CD4-positive, alpha-beta T cell treated with Interferon gamma for 1 hour (primary cell): ENCODE results near the gene SOX6.

Source experiments
- DNase-seq: peaks from one replicate; pipeline ENCODE4 v3.0.0-alpha.2; 2020

SOX6 gene

GRCh38 chr11:16028419-16028818, 327.9 kb downstream of the SOX6 start:
- no peak for DNase-seq

GRCh38 chr11:16027621-16028020, 328.7 kb downstream of the SOX6 start:
- DNase-seq = no peak

- no peak for DNase-seq
Observed at GRCh38 chr11:16026849-16027248, 329.5 kb downstream of the SOX6 start.

- DNase-seq = no peak
Observed at GRCh38 chr11:16018931-16019330, 337.4 kb downstream of the SOX6 start.

- DNase-seq = no peak
Observed at GRCh38 chr11:16016468-16016829, 339.9 kb downstream of the SOX6 start.

GRCh38 chr11:16015741-16016467, 340.4 kb downstream of the SOX6 start:
- DNase-seq = no peak

GRCh38 chr11:16013649-16014275, 342.6 kb downstream of the SOX6 start:
- DNase-seq = no peak

- no peak for DNase-seq
Observed at GRCh38 chr11:16013242-16013641, 343.1 kb downstream of the SOX6 start.

- no peak for DNase-seq
Observed at GRCh38 chr11:16012125-16012751, 344.1 kb downstream of the SOX6 start.

- DNase-seq = no peak
Observed at GRCh38 chr11:16011396-16011795, 344.9 kb downstream of the SOX6 start.

GRCh38 chr11:16009021-16009420, 347.3 kb downstream of the SOX6 start:
- DNase-seq = no peak

GRCh38 chr11:16007514-16007913, 348.8 kb downstream of the SOX6 start:
- DNase-seq = no peak

GRCh38 chr11:16002942-16003341, 353.4 kb downstream of the SOX6 start:
- DNase-seq = no peak

GRCh38 chr11:16001899-16002426, 354.4 kb downstream of the SOX6 start:
- DNase-seq = no peak

GRCh38 chr11:16001044-16001568, 355.2 kb downstream of the SOX6 start:
- no peak for DNase-seq

- no peak for DNase-seq
Observed at GRCh38 chr11:16000065-16000464, 356.3 kb downstream of the SOX6 start.

GRCh38 chr11:15993345-15993744, 363.0 kb downstream of the SOX6 start:
- no peak for DNase-seq

GRCh38 chr11:15991215-15991614, 365.1 kb downstream of the SOX6 start:
- no peak for DNase-seq

- no peak for DNase-seq
Observed at GRCh38 chr11:15989685-15990084, 366.7 kb downstream of the SOX6 start.

- DNase-seq = no peak
Observed at GRCh38 chr11:15988693-15989231, 367.6 kb downstream of the SOX6 start.

- no peak for DNase-seq
Observed at GRCh38 chr11:15988016-15988550, 368.3 kb downstream of the SOX6 start.

GRCh38 chr11:15987046-15987445, 369.3 kb downstream of the SOX6 start:
- DNase-seq = no peak

- DNase-seq = no peak
Observed at GRCh38 chr11:15985860-15986139, 370.5 kb downstream of the SOX6 start.
